ENCODE measurements around the gene ITGA11. TPM values are rescaled to one million over a fixed set of nuclear protein-coding genes. Genes with fewer than 3 reads are reported as not detected.

ITGA11 gene
- total and polyA plus RNA-seq, 2 of the 13 experiments (the other 11 are each of a cell fraction or from before 2014, with no cell fraction given): not detected

DNA sequence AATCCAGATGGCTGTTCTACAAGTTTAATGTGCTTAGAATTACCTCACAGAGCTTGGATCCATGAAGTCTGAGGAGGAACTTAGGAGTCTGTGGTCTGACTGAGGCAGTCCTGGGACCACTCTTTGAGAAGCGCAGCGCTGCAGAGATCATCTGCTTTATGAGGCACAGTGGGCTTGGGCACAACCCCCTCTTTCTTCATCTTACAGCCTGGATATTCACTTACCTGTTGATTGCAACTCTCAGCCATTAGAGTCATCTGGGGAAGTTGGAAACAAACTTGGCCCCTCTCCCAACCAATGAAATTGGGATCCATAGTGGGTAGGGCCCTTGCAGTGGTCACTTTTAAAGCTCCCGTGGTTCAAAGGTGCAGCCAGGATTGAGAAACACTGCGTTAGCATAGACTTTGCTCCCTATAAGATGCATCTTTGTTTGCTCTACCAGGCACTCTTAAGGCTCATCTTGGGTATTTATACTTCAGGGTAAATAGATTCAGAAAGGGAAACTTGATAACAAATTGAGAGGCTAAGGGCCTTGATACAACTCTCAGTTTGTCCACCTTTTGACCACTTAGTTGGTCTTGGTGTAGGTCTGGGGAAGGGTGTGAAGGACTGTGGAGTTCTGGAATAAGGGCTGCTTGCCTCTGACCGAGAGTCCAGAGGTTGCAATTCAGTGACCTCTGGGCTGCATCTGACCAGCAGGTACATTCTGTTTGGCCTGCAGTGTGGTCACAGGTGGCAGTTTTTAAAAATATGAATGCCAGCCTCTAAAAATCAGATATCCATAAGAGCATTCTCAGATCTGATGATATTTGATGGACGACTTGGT lies 131.6 kb downstream of the ITGA11 start (continued):
- peak; percentile 39; the same call in 1 of the 2 replicates for TF ChIP-seq NFYC (CRISPR knock-in tag; IDR thresholded peaks at IDR 0.05)
- TF ChIP-seq, protein P1, sequence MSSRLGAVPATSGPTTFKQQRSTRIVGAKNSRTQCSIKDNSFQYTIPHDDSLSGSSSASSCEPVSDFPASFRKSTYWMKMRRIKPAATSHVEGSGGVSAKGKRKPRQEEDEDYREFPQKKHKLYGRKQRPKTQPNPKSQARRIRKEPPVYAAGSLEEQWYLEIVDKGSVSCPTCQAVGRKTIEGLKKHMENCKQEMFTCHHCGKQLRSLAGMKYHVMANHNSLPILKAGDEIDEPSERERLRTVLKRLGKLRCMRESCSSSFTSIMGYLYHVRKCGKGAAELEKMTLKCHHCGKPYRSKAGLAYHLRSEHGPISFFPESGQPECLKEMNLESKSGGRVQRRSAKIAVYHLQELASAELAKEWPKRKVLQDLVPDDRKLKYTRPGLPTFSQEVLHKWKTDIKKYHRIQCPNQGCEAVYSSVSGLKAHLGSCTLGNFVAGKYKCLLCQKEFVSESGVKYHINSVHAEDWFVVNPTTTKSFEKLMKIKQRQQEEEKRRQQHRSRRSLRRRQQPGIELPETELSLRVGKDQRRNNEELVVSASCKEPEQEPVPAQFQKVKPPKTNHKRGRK (CRISPR knock-in tag; IDR thresholded peaks at IDR 0.05): no peak
- TF ChIP-seq, protein P2, sequence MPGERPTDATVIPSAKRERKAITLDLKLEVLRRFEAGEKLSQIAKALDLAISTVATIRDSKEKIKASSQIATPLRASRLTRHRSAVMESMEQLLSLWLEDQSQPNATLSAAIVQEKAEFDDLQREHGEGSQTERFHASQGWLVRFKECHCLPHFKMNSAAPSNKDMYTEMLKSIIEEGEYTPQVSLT (CRISPR knock-in tag; IDR thresholded peaks at IDR 0.05; ENCODE audit: borderline replicate concordance, low read depth): no peak
- no peak for TF ChIP-seq JARID2 (CRISPR knock-in tag; IDR thresholded peaks at IDR 0.05; ENCODE audit: insufficient replicate concordance)
- TF ChIP-seq FOXA1 (IDR thresholded peaks at IDR 0.05): no peak
- 0 out of 2 replicates have a peak, but pooled peaks have one; percentile 34 for TF ChIP-seq FOXA1 (CRISPR knock-in tag; IDR thresholded peaks at IDR 0.05)
- no peak; the same call in 1 of the 2 replicates for TF ChIP-seq ZMYM3 (CRISPR knock-in tag; IDR thresholded peaks at IDR 0.05)
- TF ChIP-seq POLR2A (IDR thresholded peaks at IDR 0.05; ENCODE audit: insufficient read depth in 1 of 2, low read depth in 2 of 2, low read length in 2 of 2): no peak
- TF ChIP-seq MYC (CRISPR knock-in tag; IDR thresholded peaks at IDR 0.05; ENCODE audit: borderline replicate concordance): no peak
- no peak for TF ChIP-seq TP53 (CRISPR knock-in tag; conservative IDR thresholded peaks at IDR 0.05)
- peak; percentile 73 for TF ChIP-seq HDAC2 (CRISPR knock-in tag; IDR thresholded peaks at IDR 0.05)
- TF ChIP-seq MAFF (IDR thresholded peaks at IDR 0.05; ENCODE audit: low read depth, low read length): no peak
- TF ChIP-seq KMT2A (CRISPR knock-in tag; IDR thresholded peaks at IDR 0.05): no peak
- no peak for TF ChIP-seq HMG20B (CRISPR knock-in tag; conservative IDR thresholded peaks at IDR 0.05)
- no peak for TF ChIP-seq CREB1 (IDR thresholded peaks at IDR 0.05)
- peak; percentile 36; the same call in 1 of the 2 replicates for TF ChIP-seq CREB1 (CRISPR knock-in tag; IDR thresholded peaks at IDR 0.05)
- TF ChIP-seq, protein P3, sequence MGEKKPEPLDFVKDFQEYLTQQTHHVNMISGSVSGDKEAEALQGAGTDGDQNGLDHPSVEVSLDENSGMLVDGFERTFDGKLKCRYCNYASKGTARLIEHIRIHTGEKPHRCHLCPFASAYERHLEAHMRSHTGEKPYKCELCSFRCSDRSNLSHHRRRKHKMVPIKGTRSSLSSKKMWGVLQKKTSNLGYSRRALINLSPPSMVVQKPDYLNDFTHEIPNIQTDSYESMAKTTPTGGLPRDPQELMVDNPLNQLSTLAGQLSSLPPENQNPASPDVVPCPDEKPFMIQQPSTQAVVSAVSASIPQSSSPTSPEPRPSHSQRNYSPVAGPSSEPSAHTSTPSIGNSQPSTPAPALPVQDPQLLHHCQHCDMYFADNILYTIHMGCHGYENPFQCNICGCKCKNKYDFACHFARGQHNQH (CRISPR knock-in tag; IDR thresholded peaks at IDR 0.05): no peak
- TF ChIP-seq FIP1L1 (IDR thresholded peaks at IDR 0.05; ENCODE audit: borderline replicate concordance, insufficient read depth, low read depth, low read length): no peak
- TF ChIP-seq, protein P4, sequence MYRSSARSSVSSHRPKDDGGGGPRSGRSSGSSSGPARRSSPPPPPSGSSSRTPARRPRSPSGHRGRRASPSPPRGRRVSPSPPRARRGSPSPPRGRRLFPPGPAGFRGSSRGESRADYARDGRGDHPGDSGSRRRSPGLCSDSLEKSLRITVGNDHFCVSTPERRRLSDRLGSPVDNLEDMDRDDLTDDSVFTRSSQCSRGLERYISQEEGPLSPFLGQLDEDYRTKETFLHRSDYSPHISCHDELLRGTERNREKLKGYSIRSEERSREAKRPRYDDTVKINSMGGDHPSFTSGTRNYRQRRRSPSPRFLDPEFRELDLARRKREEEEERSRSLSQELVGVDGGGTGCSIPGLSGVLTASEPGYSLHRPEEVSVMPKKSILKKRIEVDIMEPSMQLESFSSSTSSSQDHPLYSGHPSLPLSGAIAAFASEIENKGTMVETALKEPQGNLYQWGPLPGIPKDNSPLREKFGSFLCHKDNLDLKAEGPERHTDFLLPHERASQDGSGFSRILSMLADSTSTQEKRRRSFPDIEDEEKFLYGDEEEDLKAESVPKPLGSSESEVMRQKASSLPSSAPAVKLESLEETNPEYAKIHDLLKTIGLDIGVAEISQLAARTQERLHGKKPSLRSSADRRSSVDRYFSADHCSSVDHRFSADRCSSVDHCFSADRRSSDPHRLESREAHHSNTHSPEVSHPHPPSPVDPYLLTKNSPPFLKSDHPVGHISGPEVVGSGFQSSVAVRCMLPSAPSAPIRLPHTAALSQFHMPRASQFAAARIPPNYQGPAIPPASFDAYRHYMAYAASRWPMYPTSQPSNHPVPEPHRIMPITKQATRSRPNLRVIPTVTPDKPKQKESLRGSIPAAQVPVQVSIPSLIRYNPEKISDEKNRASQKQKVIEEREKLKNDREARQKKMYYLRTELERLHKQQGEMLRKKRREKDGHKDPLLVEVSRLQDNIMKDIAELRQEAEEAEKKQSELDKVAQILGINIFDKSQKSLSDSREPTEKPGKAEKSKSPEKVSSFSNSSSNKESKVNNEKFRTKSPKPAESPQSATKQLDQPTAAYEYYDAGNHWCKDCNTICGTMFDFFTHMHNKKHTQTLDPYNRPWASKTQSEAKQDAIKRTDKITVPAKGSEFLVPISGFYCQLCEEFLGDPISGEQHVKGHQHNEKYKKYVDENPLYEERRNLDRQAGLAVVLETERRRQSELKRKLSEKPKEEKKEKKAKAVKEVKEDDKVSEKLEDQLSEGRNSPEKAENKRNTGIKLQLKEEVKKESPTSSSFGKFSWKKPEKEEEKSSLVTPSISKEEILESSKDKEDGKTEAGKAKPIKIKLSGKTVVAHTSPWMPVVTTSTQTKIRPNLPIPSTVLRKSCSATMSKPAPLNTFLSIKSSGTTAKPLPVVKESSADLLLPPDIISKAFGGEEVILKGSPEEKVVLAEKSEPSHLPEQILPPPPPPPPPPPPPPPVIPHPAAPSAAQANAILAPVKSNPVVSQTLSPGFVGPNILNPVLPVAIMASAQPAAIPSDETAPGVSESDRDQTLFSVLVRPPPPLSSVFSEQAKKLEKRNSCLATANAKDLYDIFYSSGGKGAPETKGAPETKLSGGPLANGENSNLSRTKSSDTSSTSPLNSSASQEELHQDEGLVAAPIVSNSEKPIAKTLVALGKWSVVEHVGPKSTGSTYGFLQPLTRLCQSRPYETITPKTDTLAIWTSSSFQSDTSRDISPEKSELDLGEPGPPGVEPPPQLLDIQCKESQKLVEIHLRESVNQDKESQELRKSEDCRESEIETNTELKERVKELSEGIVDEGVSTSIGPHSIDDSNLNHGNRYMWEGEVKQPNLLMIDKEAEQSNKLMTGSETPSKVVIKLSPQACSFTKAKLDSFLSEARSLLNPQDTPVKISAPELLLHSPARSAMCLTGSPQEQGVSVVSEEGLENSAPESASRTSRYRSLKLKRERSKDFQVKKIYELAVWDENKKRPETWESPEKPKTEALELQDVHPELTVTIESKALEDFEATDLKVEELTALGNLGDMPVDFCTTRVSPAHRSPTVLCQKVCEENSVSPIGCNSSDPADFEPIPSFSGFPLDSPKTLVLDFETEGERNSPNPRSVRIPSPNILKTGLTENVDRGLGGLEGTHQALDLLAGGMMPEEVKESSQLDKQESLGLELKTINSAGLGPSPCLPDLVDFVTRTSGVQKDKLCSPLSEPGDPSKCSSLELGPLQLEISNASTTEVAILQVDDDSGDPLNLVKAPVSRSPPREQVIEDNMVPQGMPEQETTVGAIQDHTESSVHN (CRISPR knock-in tag; IDR thresholded peaks at IDR 0.05): no peak
- no peak for TF ChIP-seq ZNF562 (CRISPR knock-in tag; IDR thresholded peaks at IDR 0.05; ENCODE audit: borderline replicate concordance)
